ENCODE results near the gene FRY.

DNA sequence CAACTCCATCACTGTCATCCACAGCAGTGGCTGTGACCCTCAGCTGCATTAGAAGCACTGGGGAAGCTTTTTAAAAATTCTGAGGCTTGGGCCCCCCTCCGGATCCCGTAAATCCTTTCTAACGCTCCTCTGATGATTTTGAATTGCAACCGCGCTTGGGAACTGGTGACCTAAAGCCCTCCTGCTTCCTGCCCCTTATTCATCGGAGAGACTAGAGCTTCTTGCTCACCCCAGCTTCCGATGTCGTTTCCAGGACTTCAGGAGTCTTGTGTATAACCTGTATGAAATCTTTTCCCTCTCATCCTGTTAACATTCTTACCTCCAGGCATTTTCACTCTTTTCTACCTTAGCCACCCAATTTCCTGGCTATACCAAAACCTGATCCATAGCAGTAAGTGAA, 268.8 kb downstream of the FRY start:
- no peak for TF ChIP-seq POLR2A (IDR thresholded peaks at IDR 0.05)
- TF ChIP-seq, protein P1, sequence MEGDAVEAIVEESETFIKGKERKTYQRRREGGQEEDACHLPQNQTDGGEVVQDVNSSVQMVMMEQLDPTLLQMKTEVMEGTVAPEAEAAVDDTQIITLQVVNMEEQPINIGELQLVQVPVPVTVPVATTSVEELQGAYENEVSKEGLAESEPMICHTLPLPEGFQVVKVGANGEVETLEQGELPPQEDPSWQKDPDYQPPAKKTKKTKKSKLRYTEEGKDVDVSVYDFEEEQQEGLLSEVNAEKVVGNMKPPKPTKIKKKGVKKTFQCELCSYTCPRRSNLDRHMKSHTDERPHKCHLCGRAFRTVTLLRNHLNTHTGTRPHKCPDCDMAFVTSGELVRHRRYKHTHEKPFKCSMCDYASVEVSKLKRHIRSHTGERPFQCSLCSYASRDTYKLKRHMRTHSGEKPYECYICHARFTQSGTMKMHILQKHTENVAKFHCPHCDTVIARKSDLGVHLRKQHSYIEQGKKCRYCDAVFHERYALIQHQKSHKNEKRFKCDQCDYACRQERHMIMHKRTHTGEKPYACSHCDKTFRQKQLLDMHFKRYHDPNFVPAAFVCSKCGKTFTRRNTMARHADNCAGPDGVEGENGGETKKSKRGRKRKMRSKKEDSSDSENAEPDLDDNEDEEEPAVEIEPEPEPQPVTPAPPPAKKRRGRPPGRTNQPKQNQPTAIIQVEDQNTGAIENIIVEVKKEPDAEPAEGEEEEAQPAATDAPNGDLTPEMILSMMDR (IDR thresholded peaks at IDR 0.05), result no peak
